Suprapubic skin (tissue), 4 donors: ENCODE measurements around the gene MTMR3.

Experiments used
- CTCF ChIP-seq, 2 donors: fragments of 200-600 bp in 1 of 2; fragments of 450-650 bp in 1 of 2; sonication (generic) in 1 of 2; IDR thresholded peaks; one replicate each; pipeline ENCODE4 v1.5.1; 2016 to 2019; ENCODE audit warnings: antibody characterized with exemption in 2 of 2, mild to moderate bottlenecking in 1 of 2, moderate library complexity in 1 of 2
- EP300 ChIP-seq: sonication (generic); formaldehyde crosslinking; IDR thresholded peaks from one replicate; pipeline ENCODE4 v1.6.1; 2017; ENCODE audit warnings: antibody characterized with exemption
- POLR2A ChIP-seq, 2 donors: fragments of 450-650 bp; IDR thresholded peaks; one replicate each; pipeline ENCODE4 v1.6.1; 2017; ENCODE audit warnings: antibody characterized with exemption in 2 of 2, mild to moderate bottlenecking in 2 of 2, moderate library complexity in 2 of 2
- POLR2AphosphoS5 ChIP-seq, 3 donors: sonication (generic); formaldehyde crosslinking; IDR thresholded peaks; one replicate each; pipeline ENCODE4 v1.6.1; 2017; ENCODE audit warnings: antibody characterized with exemption in 3 of 3

GRCh38 chr22:29988719-29989118 lies 105.7 kb downstream of the MTMR3 start:
- no peak for TF ChIP-seq POLR2A (IDR thresholded peaks at IDR 0.05)
- TF ChIP-seq EP300: no peak
- TF ChIP-seq CTCF (IDR thresholded peaks at IDR 0.05): no peak
- no peak for TF ChIP-seq POLR2AphosphoS5 (IDR thresholded peaks at IDR 0.05)
